SKM-1 (cell line): ENCODE measurements around the gene ZNF521.

Experiments
- DNase-seq: peaks from one replicate; lab custom pipeline; 2025; ENCODE audit not compliant: unreplicated experiment; lab: John Stamatoyannopoulos, UW

Gene ZNF521

DNA sequence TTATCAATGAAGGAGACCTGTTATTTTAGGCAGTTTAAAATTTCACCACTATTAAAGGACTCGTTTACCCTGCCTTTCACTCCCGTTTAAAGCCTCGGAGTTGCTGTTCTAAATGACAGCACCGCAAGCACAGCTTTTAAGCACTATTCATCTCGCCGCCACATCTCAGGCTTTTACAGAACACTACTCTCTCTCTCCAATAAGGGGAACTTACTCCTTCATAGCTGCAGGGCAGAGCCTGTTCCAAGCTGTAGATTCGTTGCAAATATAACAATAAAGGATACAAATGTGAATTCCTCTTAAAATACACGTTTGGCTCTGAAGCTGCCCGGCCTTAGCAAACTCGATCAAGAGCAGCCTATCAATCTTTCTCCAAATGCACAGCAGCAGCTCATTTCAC is 271.8 kb downstream of the ZNF521 start:
- DNase-seq: no peak

DNA sequence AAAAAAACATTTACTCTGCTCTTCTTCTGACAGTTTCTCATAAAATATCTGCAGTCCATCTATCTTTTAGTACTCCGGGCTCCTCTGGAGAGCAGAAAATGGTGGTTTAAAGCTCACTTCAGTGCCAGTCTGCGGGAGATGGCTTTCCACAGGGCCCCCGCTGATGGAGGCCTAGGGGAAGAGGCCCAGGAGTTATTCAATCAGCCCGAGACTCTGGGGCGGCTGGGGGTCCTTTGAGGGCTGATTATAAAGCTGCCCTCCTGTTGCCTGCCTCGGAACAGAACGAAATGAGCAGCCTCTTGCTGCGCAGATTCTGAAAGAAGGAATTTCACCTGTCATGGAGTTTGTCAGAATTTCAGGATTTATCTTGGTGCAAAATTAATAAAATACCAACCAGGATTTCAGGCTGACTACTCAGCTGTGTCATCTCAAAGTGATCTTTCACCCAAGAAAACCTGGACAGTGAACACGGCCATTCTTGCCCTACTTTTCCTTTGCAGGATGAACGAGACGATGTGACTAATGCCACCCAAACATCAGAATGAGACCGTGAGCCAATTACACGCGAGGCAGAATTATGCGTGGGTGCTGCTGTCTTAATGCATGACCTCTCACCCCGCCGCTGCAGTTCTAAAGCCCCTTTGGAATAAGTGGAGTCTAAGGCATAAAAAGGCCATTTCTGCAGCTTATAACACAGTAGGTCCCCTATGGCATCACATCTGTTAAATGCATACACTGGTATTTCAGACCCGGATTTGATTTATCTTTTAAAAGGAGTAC is 273.8 kb downstream of the ZNF521 start:
- no peak for DNase-seq

DNA sequence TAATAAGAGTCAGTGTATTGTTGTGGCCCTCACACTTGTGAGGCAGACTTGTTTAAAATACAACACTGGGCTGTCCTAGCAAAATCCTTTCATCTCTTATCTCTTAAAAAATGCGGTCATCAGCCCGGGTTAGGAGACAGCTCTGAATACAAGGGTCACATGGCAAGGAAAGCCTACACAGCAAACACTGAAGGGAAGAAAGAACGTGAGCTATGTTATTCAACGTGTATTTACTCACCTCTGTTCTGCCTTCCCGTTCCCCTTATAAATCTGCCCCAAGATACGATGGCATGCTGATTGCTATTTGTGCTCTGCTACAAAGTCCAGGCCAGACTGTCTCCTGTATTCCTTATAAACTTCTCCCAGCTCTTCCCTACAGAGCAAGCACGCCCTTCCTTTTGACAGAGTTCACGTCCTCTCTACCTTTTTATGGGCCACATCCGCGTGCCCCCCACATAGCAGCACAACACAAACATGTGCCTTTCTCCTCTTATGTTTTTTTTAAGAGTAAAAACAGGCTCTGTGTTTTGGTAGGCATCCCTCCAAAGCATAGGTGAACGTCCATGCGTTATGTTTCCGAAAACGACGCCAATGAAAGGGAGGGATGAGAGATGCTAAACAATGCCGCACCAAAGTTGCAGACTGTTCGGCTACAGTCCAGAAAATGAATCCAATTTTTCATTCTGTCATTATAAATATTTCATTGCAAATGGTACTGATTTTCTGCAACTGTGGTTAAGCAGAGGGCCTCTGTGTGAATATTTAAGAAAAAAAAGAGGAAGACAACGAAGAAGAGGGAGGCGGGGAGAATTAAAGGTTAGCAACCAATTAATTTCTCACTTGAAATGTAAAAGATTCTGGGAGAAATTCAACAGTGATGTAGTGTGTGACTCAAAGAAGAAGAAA is 274.7 kb downstream of the ZNF521 start:
- no peak for DNase-seq

DNA sequence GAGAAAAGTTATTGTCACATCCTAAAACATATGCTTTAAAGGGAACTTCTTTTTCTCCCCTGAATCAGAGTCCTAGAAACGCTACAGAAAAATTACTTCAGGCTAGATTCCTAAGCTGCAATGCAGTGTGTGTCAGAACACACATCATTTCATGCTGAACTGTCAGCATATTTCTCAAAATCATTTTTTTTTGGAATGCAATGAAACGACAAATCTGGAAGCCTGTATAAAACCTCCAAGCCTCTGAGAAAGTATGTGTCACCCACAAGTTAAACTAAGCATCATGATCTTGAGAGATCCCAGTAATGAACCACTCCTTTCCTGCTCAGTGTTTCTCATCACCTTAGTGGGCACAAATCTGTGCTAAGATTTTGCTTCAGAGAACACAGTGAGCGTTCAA is 276.2 kb downstream of the ZNF521 start:
- DNase-seq: no peak

DNA sequence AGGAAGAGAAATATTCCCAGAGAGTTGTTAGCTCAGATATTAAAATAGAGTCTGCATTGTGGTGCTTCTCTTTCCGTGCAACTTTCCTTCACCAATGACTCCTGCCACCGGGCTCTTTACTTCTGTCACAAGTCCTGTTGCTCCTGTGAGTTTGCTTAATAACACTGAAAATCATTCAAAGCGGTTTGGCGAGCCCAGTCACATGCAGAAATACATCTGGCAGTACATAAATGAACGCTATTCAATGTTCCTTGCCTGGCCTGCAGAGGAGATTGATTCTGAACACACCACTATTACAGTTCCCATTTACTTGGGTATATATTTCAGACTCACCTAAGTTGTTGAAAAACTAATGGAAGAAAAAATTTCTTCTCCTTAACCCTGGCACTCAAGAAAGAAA is 276.6 kb downstream of the ZNF521 start:
- DNase-seq: no peak

DNA sequence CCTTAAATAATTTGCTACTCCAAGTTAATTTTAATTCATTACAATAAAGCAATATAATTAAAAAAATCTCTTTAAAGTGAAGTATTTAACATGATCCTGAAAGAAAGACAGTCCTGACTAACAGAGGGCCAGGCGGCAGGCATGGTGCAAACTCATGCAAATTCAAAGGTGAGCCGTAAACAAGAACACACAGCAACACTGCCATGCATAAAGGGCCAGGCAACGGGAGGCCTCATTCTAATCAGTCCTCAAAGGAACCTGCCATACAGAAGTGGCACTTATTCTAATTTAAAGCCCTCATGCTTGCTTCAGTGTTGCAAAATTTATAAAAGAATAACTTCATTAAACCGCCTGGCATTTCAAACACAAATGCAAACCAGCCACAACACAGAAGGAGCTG is 277.0 kb downstream of the ZNF521 start:
- no peak for DNase-seq

DNA sequence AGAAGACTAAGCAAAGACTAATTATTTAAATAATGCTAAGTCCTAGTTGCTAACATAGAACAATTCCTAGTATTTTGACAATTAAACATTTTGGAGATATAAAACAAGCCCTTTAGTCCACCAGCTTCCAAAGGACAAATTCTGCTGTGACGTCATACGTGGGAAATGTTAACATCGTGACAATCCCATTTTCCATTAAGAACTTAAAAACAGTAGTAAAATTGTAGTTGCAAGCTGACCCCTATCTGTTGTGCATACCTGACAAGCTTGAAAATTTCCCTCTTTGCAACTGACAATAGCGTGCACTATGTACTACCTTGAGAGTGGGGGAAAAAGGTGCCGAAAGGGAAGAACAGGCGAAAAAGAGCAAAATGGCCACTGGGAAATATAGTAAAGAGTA is 279.8 kb downstream of the ZNF521 start:
- no peak for DNase-seq

DNA sequence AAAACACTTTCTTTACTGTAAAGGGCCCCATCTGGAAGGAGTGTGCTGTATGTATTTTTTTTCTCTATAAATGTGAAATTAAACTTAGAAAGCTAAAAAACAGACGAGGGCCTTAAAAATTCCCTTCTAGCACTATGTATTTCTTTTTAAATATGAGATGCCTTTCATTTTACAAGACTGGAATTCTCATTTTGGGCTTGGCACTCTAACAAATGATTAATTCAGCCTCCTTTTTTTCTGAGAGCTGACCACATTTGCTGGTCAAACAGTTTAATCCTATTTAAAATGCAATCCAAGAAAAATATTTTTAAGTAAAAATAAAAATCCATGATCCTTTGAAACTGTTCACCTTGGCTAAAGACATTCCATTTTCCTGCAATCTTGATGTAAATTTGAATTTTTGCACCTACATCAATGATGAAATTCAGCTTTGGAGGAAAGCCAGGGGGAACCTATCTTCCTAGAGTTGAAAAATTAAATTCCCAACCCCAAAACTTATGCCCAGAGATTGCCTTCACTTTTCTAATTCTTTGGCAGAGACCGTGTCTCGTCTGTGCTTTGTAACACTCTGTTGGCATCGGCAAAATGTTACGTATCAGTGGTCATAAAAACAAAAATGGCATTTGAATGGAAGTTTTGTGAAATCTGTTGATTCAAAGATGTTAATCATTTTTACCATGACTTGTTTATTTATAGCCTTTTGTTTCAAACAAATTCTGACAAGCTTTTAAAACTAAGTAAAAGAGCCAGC is 284.5 kb downstream of the ZNF521 start:
- DNase-seq: no peak

DNA sequence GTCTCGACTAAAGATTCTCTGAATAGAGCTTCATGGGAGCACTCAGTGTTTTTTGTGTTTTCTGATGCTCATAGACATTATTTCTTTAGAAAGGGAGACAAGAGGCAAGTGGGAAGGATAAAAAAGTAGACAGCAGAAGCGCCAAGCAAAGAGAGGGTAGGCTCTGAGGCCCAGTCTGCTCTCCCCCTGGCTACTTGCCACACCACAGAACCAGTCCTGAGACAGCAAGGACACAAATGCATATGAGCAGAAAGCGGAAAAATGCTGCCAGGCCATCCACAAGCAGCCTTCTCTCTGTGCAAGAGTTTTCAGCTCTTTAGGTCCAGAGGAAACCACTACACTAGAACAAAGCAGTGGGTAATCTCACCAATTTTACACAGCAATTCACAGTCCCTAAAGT is 285.4 kb downstream of the ZNF521 start:
- no peak for DNase-seq

DNA sequence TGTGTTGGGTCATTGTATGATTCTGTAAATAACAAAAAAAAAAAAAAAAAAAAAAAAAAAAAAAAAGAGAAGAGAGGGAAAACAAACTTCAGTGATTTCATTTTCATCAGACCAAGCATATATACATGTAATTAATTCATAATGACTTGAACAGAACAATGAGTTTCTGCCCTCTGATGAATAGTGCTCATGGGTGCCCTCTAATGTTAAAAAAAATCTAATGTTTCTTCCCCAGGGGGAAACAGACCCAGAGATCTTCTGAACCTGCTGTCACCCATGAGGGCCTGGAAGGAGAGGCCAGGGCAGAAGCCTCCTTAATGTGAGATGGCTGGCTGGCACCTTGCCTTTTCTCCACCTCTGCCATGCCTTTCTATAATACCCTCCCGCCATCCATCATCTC is 289.2 kb downstream of the ZNF521 start:
- no peak for DNase-seq

DNA sequence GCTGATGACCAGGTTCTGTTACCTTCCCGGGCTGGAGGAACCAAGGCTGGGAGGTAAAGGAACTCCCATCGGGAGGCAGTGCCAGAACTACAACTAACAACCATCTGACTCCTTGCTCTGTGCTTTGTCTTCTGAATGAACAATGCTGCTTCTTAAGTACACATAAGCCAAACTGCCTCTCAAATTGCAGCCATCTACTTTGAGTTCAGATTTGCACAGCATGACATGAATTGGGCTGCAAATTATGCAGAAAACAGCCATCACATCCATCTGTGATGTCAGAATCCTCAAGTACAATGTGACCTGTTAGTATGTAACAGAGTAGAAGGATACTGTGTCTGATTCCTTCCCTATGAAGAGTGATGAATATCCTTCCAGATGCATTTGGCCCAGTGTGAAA is 290.6 kb downstream of the ZNF521 start:
- DNase-seq: no peak

DNA sequence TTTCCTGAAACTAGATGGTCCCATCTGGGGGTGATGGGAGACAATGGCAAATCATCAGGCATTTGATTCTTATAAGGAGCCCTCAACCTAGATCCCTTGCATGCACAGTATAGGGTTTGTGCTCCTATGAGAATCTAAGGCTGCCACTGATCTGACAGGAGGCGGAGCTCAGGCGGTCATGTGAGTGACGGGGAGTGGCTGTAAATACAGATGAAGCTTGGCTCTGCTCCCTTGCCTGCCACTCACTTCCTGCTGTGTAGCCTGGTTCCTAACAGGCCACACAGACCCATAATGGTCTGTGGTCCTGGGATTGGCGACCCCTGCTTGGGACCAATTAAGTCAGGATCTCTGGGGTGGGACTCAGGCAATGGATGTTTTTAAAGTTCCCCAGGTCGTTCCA is 293.4 kb downstream of the ZNF521 start:
- DNase-seq: no peak

DNA sequence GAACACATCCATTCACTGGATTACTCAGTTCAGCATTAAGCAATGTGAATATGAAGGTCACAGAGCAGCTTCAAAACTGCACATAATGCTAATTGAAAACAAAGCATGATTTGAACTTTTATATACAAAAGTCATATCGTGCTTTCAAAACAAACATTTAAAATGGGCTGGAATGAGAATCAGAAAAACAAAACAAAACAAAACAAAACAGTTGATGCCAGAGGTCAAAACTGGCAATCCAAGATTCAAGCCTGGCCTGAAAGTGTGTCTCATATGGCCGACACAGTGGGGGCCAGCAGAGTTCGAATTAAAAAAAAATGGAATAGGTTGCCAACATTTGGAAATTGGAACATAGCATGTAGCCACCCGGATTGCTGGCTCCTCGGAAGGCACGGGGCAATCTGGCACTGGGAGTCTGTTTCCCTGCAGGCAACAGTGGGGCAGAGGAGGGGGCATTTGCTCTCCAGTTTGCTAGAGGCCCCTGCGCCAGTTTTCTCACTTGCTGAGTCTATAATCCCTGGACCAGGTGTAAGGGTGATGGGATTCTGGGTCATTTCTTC is 294.4 kb downstream of the ZNF521 start:
- no peak for DNase-seq

DNA sequence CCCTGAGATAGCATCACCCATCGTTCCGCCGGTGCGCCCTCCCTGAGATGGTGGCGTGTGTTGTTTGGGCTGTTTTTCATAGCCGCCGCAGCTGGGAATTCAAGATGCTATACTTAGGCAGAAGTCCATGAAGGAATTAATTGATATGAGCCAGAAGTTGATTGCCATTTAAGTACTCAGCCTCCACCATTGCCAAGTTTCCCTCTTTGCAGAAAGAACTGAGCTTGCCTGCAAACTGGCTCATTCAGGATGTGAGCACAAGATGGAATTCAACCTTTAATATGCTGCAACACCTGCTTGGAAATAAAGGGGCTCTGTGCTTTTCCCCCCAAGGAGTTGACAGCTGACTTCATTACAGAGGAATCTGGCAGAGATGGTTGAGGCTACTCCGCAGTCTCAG is 295.5 kb downstream of the ZNF521 start:
- DNase-seq: no peak

DNA sequence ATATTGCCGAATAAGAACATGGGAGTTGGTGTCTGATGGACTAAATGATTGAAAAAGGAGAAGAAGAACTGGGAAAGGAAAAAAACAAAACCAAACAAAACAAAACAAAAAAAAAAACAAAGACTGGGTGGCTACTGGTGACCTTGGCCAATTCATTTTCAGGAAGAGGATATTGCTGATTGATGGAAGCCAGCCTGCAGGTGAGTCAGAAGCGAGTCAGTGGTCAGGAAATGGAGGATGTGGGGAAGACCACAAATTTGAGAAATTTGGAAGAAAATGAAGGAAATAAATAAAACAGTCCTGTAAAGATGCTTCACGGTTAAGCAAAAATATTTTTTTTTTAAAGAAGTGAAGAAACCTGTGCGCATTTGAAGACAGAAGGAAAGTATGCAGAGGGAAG is 296.9 kb downstream of the ZNF521 start:
- no peak for DNase-seq

DNA sequence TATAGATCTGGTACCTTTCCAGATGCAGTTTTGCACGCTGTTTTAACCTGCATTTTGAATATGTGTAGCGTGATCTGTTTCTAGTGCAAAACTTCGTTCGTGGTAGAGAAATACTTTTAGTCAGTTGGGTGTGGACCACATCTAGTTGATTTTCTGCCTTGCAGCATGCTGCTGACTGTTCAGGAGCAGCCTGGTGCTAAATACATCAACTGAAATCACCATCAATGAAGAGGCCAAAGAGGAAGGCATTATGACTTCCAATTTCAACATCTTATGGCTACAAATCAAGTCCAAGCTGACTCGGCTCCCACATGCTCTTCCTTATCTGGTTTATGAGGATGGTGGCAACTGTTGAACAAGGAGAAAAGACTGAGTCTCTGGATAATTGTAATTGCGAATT is 298.5 kb downstream of the ZNF521 start:
- DNase-seq: no peak

DNA sequence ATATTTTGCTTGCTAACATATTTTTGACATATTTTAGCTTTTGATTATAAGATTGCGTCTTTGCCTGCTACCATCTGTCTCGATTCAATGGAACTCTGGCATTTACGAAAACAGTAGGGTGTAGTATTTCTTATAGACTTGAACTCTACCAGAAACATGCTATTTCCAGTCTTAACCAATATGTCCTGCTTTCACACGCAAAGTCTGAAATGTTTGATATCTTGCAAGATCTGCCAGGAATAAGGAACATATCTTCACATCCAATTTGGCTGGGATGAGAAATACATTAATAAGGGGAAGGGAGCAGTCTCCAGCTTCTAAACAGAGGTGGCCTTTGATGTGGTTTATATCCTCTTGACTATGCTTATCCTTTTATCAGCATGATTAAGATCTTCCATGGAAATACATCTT is 299.4 kb downstream of the ZNF521 start:
- DNase-seq: no peak

DNA sequence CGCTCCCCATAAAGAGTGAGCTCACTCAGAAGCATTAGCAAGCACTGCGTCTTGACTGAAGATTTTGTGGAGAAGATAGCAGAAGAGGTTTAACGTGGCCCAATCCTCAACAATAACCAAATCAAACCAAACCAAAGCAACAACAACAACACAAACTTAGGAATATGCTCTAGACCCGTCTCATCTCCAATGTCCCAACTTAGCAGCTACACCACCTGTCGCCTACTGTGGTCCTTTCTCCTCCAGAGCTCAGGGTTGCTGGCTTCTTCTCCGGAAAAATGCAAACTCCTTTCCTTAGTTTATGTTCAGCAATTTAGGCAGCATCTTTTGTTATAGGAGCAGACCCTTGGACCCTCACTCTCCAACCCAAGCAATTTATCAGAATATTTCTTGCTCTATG is 301.4 kb downstream of the ZNF521 start:
- DNase-seq: no peak

DNA sequence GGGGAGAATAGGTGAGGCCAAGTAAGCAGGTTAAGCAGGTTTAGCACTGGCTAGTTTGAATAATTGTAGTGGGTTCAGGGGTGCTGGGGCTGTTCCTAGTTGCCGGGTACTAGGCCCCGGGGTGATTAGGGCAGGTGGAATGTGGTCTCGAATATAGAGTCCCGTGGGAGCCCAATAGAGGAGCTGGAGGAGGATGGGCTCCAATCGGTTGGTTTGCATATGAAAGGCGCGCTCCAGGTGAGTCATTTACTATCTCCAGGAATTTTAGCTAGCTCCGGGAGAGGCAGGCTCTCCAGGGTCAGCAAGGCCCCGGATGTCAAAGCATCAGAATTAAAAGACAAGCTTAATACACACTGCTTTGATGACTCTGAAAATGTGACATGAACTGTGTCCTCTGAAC is 304.0 kb downstream of the ZNF521 start:
- DNase-seq: no peak

DNA sequence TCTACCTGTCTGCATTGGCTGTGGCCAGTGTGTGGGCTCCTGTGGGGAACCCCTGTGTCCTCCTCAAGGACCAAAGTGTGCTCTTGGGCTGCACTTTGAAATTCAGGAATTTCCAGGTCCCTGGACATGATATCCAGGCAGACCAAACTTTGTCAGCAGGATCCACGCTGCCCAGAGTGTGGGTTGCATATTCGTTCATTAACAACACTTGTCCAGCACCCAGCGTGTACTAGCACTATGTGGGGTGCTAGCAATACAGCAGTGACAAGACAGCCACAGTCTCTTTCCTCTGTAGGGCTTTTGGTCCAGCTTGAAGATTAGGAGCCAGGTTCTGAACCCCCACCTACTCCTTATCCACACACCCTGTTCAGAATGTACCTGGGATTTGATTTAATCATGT is 304.5 kb downstream of the ZNF521 start:
- DNase-seq: no peak

DNA sequence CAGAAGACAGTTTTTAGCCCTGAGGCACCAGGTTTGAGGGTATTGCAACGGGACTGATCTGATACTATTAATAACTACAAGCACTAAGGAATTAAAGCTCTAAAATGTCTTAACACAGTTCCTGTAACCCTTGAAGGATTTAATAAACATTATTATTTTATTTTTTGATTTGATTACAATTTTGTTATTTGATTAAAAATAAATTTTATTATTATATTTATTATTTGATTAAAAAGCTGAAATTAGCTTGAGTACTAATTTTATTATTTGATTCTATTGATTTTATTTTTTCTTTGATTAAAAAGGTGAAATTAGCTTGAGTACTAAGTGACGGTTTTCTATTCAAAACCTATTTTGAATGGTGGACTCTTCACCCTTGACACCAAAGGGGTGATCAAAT is 307.3 kb downstream of the ZNF521 start:
- DNase-seq: no peak
